Fibroblast of lung (primary cell): ENCODE data around the gene ANKRD31. TPM values are rescaled to one million over a fixed set of nuclear protein-coding genes. Genes with fewer than 3 reads are reported as not detected.

ENCODE experiments used
- DNase-seq, 2 donors: peaks; one replicate each; pipeline versions ENCODE4 v3.0.0 to v3.0.0-alpha.2; 2010; ENCODE audit warnings: low read depth in 2 of 2
- H2AFZ ChIP-seq: 2 replicates; pipeline ENCODE4 v1.5.1; 2012; ENCODE audit warnings: low read length, control low read depth, inconsistent platforms
- H3K27ac ChIP-seq: 2 replicates; pipeline ENCODE4 v1.5.1; 2011; ENCODE audit warnings: low read length, control low read depth; ENCODE audit not compliant: insufficient read depth
- H3K27me3 ChIP-seq: 2 replicates; pipeline ENCODE4 v1.5.1; 2011; ENCODE audit warnings: mild to moderate bottlenecking, low read length; ENCODE audit not compliant: control insufficient read depth, insufficient read depth
- H3K36me3 ChIP-seq: 2 replicates; pipeline ENCODE4 v1.5.1; 2011; ENCODE audit warnings: low read length; ENCODE audit not compliant: control insufficient read depth, insufficient read depth
- H3K4me1 ChIP-seq: 2 replicates; pipeline ENCODE4 v1.5.1; 2011; ENCODE audit warnings: low read length; ENCODE audit not compliant: control insufficient read depth, insufficient read depth; ENCODE audit errors: extremely low read depth
- H3K4me2 ChIP-seq: 2 replicates; pipeline ENCODE4 v1.5.1; 2011; ENCODE audit warnings: low read length, control low read depth; ENCODE audit not compliant: insufficient read depth; ENCODE audit errors: extremely low read depth
- H3K4me3 ChIP-seq, 4 experiments: fragments of 200-600 bp in 1 of 4; sonication (generic) in 1 of 4; replicated peaks in 1 of 4; 2 replicates each; pipeline ENCODE4 v1.5.1; 2011 to 2016; ENCODE audit warnings: low read length in 4 of 4, low read depth in 3 of 4, mild to moderate bottlenecking in 3 of 4, control low read depth in 2 of 4, inconsistent platforms in 1 of 4, mixed read lengths in 1 of 4; ENCODE audit not compliant: insufficient read depth in 1 of 4; ENCODE audit errors: control extremely low read depth in 1 of 4
- H3K79me2 ChIP-seq: 2 replicates; pipeline ENCODE4 v1.5.1; 2012; ENCODE audit warnings: mild to moderate bottlenecking, low read length, inconsistent platforms; ENCODE audit not compliant: control insufficient read depth, insufficient read depth
- H3K9ac ChIP-seq: 2 replicates; pipeline ENCODE4 v1.5.1; 2011; ENCODE audit warnings: mild to moderate bottlenecking, low read length, control low read depth; ENCODE audit not compliant: insufficient read depth
- H3K9me3 ChIP-seq: 2 replicates; pipeline ENCODE4 v1.5.1; 2012; ENCODE audit warnings: low read depth, low read length; ENCODE audit not compliant: control insufficient read depth, insufficient read depth
- H4K20me1 ChIP-seq: 2 replicates; pipeline ENCODE4 v1.5.1; 2011; ENCODE audit warnings: low read length; ENCODE audit not compliant: control insufficient read depth, insufficient read depth; ENCODE audit errors: extremely low read depth
- CTCF ChIP-seq, 2 donors: IDR thresholded peaks in 1 of 2; conservative IDR thresholded peaks in 1 of 2; 1 replicate in 1 of 2; 2 replicates in 1 of 2; pipeline ENCODE4 v1.5.1; 2011 to 2012; ENCODE audit warnings: low read length in 2 of 2, control low read depth in 1 of 2, inconsistent platforms in 1 of 2, low read depth in 1 of 2, mild to moderate bottlenecking in 1 of 2
- EZH2 ChIP-seq: IDR thresholded peaks from 2 replicates; pipeline ENCODE4 v1.5.1; 2012; ENCODE audit warnings: low read length, control low read depth, mild to moderate bottlenecking; ENCODE audit errors: missing control alignments
- polyA plus RNA-seq, 2 donors: library from polyadenylated mRNA; depleted of rRNA in 1 of 2; stranded (reverse) in 1 of 2; unstranded in 1 of 2; fragments of >200 nt; gene quantifications; 2 replicates each; pipeline ENCODE4 v1.2.1, GENCODE V29; 2011 to 2012; ENCODE audit warnings: missing spikeins in 1 of 2
- total RNA-seq: library from RNA; depleted of rRNA; stranded (reverse); fragments of >200 nt; gene quantifications from 2 replicates; pipeline ENCODE4 v1.2.1, GENCODE V29; 2014

ANKRD31 gene
- total and polyA plus RNA-seq, 2 donors (not counting 1 experiment from before 2014, with no cell fraction given): 0.05 to 0.33 TPM

GRCh38 chr5:75045071-75045470 lies 191.6 kb downstream of the ANKRD31 start:
- Histone ChIP-seq H3K79me2 (peaks cover 5% of the 10 kb centered on the region), H3K4me2 (no peak overlapping the region), H3K9ac (no peak overlapping the region), H3K27me3 (no peaks in the 10 kb centered on the region), H3K36me3 (no peaks in the 10 kb centered on the region), H3K4me1 (peaks cover 6% of the 10 kb centered on the region), H3K9me3 (no peaks in the 10 kb centered on the region), H3K27ac (no peak overlapping the region), H3K4me3 (no peak overlapping the region), H4K20me1 (no peaks in the 10 kb centered on the region), H2AFZ (no peak overlapping the region)
- DNase-seq: no peak
- no peak for TF ChIP-seq CTCF (conservative IDR thresholded peaks at IDR 0.05 in 1 of 2, IDR thresholded peaks at IDR 0.05 in 1 of 2; ENCODE audit: low read depth in 1 of 2, low read length in 2 of 2)
- no peak for TF ChIP-seq EZH2

GRCh38 chr5:75044406-75044805 lies 192.3 kb downstream of the ANKRD31 start:
- TF ChIP-seq CTCF (conservative IDR thresholded peaks at IDR 0.05 in 1 of 2, IDR thresholded peaks at IDR 0.05 in 1 of 2; ENCODE audit: low read depth in 1 of 2, low read length in 2 of 2) (no peak), EZH2 (no peak)
- Histone ChIP-seq H3K79me2 (no peaks in the 10 kb centered on the region), H3K27me3 (no peaks in the 10 kb centered on the region), H3K4me1 (peaks cover 2% of the 10 kb centered on the region), H3K4me2 (no peak overlapping the region), H2AFZ (no peak overlapping the region), H3K36me3 (no peaks in the 10 kb centered on the region), H3K9me3 (no peaks in the 10 kb centered on the region), H4K20me1 (no peaks in the 10 kb centered on the region), H3K4me3 (no peak overlapping the region), H3K9ac (no peak overlapping the region), H3K27ac (no peak overlapping the region)
- peak in 1 of 2 donors; percentile 36 for DNase-seq

- Histone ChIP-seq H4K20me1 (no peaks in the 10 kb centered on the region), H3K27ac (no peak overlapping the region), H3K27me3 (no peaks in the 10 kb centered on the region), H2AFZ (no peak overlapping the region), H3K36me3 (no peaks in the 10 kb centered on the region), H3K9me3 (no peaks in the 10 kb centered on the region), H3K4me1 (peaks cover 2% of the 10 kb centered on the region), H3K4me3 (no peak overlapping the region), H3K9ac (no peak overlapping the region), H3K79me2 (no peaks in the 10 kb centered on the region), H3K4me2 (no peak overlapping the region)
- DNase-seq: no peak
- no peak for TF ChIP-seq CTCF (conservative IDR thresholded peaks at IDR 0.05 in 1 of 2, IDR thresholded peaks at IDR 0.05 in 1 of 2; ENCODE audit: low read depth in 1 of 2, low read length in 2 of 2)
- TF ChIP-seq EZH2: no peak
Observed at GRCh38 chr5:75043633-75044264, 192.9 kb downstream of the ANKRD31 start.
